ENCODE results near the gene IGSF21. TPM values are rescaled to one million over a fixed set of nuclear protein-coding genes. Genes with fewer than 3 reads are reported as not detected.
A peak's percentile ranks its signal among the peaks of the same experiment; 100 is the strongest.

Gene IGSF21
- polyA plus RNA-seq, 1 of the 3 experiments (the other 2 are of a cell fraction), result not detected

DNA sequence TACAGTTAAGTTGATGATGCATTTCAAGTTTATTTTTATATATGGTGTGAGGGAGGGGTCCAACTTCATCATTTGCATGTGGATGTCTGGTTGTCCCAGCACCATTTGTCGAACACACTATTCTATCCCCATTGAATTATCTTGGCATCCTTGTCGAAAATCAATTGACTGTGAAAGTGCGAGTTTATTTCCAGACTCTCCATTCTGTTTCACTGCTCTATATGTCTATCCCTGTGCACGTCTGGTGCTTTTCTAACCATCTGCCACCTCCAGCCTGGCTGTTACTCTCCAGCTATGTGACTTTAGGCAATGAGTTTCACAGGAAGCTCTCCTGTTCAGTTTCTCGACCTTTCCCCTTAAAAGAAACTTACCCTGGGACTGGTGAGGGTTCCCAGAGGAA, 236.0 kb downstream of the IGSF21 start:
- ChIA-PET CTCF (interaction anchor here (1.8 to 1.9 kb wide), 2 partner anchors 41 to 238 kb away, joined by 4 to 5 read pairs; no protein-coding TSS in a partner anchor), POLR2A (no interaction called here)

DNA sequence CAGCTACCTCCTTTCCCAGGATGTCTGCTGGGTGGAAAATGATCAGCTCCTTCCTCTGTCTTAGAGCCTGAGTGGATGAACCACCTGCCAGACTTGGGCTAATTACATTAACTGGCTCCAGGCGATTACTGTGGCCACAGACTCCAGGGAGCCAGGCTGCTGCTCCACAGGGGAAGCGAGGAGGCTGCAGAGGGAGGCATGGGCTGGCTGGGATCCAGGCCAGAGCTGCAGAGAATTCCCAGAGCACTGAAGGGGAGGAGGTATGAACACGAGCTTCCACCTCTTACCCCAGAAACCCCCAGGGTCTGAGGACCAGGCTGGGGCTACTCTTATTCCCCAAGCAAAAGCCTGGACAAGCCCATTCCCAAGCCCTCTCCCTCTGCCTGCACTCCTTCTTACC, 237.2 kb downstream of the IGSF21 start:
- Histone ChIP-seq H3K4me3 (ENCODE audit: low read depth in 2 of 2, low read length in 1 of 2) (no peak overlapping the region), H3K4me1 (ENCODE audit: control insufficient read depth in 1 of 2, insufficient read depth in 2 of 2, low read depth in 1 of 2, low read length in 1 of 2) (peaks cover 0 to 10% of the 10 kb centered on the region in 2 experiments; a peak in 1 of 4 replicates), H4K20me1 (ENCODE audit: insufficient read depth) (no peaks in the 10 kb centered on the region), H3K27ac (ENCODE audit: low read depth in 2 of 2, low read length in 1 of 2) (peak overlapping the region in 1 of 2 experiments; percentile 71; a peak in 2 of 4 replicates), H2AFZ (ENCODE audit: low read depth) (no peak overlapping the region), H3K9me3 (no peaks in the 10 kb centered on the region), H3K9ac (no peak overlapping the region), H3F3A (replicated peaks; ENCODE audit: insufficient read depth) (no peaks in the 10 kb centered on the region), H3K79me2 (ENCODE audit: insufficient read depth) (no peaks in the 10 kb centered on the region), H3K9me2 (no peaks in the 10 kb centered on the region), H3K4me2 (no peak overlapping the region), H3K36me3 (replicated peaks in 1 of 2; ENCODE audit: control insufficient read depth in 1 of 2, insufficient read depth in 2 of 2, low read length in 1 of 2) (no peaks in the 10 kb centered on the region), H3K27me3 (ENCODE audit: insufficient read depth) (no peaks in the 10 kb centered on the region)
- POLR2A ChIA-PET, result interaction anchor here (1.1 kb wide), 1 partner anchor 55 kb away, joined by 3 read pairs; no protein-coding TSS in a partner anchor
- TF ChIP-seq CHD2 (IDR thresholded peaks at IDR 0.05; ENCODE audit: low read length, partially characterized antibody), result peak; percentile 47
- TF ChIP-seq TCF12 (IDR thresholded peaks at IDR 0.05), result no peak
- peak; percentile 65 for TF ChIP-seq RCOR1 (IDR thresholded peaks at IDR 0.05; ENCODE audit: low read length)
- no peak for TF ChIP-seq SIN3A (IDR thresholded peaks at IDR 0.05; ENCODE audit: borderline replicate concordance, low read depth, low read length)
- TF ChIP-seq EP300 (IDR thresholded peaks at IDR 0.05; ENCODE audit: borderline replicate concordance in 1 of 2, low read depth in 1 of 2, low read length in 1 of 2), result peak in 1 of 2 experiments; percentile 53; a peak in 1 of 4 replicates
- TF ChIP-seq GATA2 (CRISPR knock-in tag; IDR thresholded peaks at IDR 0.05), result peak; percentile 33; the same call in 1 of the 2 replicates
- 0 out of 2 replicates have a peak, but pooled peaks have one; percentile 22 for TF ChIP-seq MXI1 (IDR thresholded peaks at IDR 0.05; ENCODE audit: low read depth, low read length)
- TF ChIP-seq RAD21 (IDR thresholded peaks at IDR 0.05; ENCODE audit: low read length), result 0 out of 2 replicates have a peak, but pooled peaks have one; percentile 11
- CTCF ChIA-PET, result interaction anchor here (1.1 to 1.9 kb wide), 4 partner anchors 42 to 252 kb away, joined by 3 to 6 read pairs (median 4); no protein-coding TSS in a partner anchor
- peak; percentile 79 for DNase-seq
- 0% methylated on average over 1 of the region's 3 CpGs for WGBS (ENCODE audit: low lambda C conversion rate)

More for the DNA sequence above, 236.0 kb downstream of the IGSF21 start:
- 27% methylated on average over 5 of the region's 5 CpGs for WGBS (ENCODE audit: low lambda C conversion rate)
- H2AFZ ChIP-seq (ENCODE audit: low read depth), result no peak overlapping the region
- H4K20me1 ChIP-seq (ENCODE audit: insufficient read depth), result no peaks in the 10 kb centered on the region
- DNase-seq, result no peak
- no peaks in the 10 kb centered on the region for H3K27me3 ChIP-seq (ENCODE audit: insufficient read depth)
- no peak overlapping the region for H3K4me2 ChIP-seq
- H3K9ac ChIP-seq, result no peak overlapping the region
- H3F3A ChIP-seq (replicated peaks; ENCODE audit: insufficient read depth), result no peaks in the 10 kb centered on the region
- H3K27ac ChIP-seq (ENCODE audit: low read depth in 2 of 2, low read length in 1 of 2), result no peak overlapping the region
- no peaks in the 10 kb centered on the region for H3K9me3 ChIP-seq
- peaks cover 0 to 10% of the 10 kb centered on the region in 2 experiments; a peak in 1 of 4 replicates for H3K4me1 ChIP-seq (ENCODE audit: control insufficient read depth in 1 of 2, insufficient read depth in 2 of 2, low read depth in 1 of 2, low read length in 1 of 2)
- no peaks in the 10 kb centered on the region for H3K9me2 ChIP-seq
- H3K79me2 ChIP-seq (ENCODE audit: insufficient read depth), result no peaks in the 10 kb centered on the region
- H3K36me3 ChIP-seq (replicated peaks in 1 of 2; ENCODE audit: control insufficient read depth in 1 of 2, insufficient read depth in 2 of 2, low read length in 1 of 2), result no peaks in the 10 kb centered on the region
- TF ChIP-seq, protein P1, sequence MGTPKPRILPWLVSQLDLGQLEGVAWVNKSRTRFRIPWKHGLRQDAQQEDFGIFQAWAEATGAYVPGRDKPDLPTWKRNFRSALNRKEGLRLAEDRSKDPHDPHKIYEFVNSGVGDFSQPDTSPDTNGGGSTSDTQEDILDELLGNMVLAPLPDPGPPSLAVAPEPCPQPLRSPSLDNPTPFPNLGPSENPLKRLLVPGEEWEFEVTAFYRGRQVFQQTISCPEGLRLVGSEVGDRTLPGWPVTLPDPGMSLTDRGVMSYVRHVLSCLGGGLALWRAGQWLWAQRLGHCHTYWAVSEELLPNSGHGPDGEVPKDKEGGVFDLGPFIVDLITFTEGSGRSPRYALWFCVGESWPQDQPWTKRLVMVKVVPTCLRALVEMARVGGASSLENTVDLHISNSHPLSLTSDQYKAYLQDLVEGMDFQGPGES (IDR thresholded peaks at IDR 0.05; ENCODE audit: low read depth, low read length), result no peak
- TF ChIP-seq, protein P2, sequence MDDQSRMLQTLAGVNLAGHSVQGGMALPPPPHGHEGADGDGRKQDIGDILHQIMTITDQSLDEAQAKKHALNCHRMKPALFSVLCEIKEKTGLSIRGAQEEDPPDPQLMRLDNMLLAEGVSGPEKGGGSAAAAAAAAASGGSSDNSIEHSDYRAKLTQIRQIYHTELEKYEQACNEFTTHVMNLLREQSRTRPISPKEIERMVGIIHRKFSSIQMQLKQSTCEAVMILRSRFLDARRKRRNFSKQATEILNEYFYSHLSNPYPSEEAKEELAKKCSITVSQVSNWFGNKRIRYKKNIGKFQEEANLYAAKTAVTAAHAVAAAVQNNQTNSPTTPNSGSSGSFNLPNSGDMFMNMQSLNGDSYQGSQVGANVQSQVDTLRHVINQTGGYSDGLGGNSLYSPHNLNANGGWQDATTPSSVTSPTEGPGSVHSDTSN (IDR thresholded peaks at IDR 0.05), result no peak
- TF ChIP-seq, protein P3, sequence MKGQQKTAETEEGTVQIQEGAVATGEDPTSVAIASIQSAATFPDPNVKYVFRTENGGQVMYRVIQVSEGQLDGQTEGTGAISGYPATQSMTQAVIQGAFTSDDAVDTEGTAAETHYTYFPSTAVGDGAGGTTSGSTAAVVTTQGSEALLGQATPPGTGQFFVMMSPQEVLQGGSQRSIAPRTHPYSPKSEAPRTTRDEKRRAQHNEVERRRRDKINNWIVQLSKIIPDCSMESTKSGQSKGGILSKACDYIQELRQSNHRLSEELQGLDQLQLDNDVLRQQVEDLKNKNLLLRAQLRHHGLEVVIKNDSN (IDR thresholded peaks at IDR 0.05; ENCODE audit: borderline replicate concordance, low read depth), result no peak
- no peak for TF ChIP-seq EZH2phosphoT487 (IDR thresholded peaks at IDR 0.05; ENCODE audit: borderline replicate concordance, low read depth)
- TF ChIP-seq SIN3A (IDR thresholded peaks at IDR 0.05; ENCODE audit: borderline replicate concordance, low read depth, low read length), result no peak
- TF ChIP-seq, protein P4, sequence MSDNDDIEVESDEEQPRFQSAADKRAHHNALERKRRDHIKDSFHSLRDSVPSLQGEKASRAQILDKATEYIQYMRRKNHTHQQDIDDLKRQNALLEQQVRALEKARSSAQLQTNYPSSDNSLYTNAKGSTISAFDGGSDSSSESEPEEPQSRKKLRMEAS (IDR thresholded peaks at IDR 0.05; ENCODE audit: low read depth), result no peak
- TF ChIP-seq FOXJ3 (CRISPR knock-in tag; IDR thresholded peaks at IDR 0.05), result no peak
- no peak for TF ChIP-seq NFIC (IDR thresholded peaks at IDR 0.05; ENCODE audit: borderline replicate concordance)
- no peak overlapping the region for H3K4me3 ChIP-seq (ENCODE audit: low read depth in 2 of 2, low read length in 1 of 2)
